IMR-90 (cell line): Measurements from ENCODE around the gene RALA. TPM values are rescaled to one million over a fixed set of nuclear protein-coding genes. Genes with fewer than 3 reads are reported as not detected.

ENCODE experiments used
- ATAC-seq: fragments of 200-7000 bp; cut with Tn5 transposase; 2 replicates; pipeline ENCODE4 v1.9.1; 2020; ENCODE audit warnings: low read depth, mild to moderate bottlenecking, moderate library complexity
- BruUV-seq: library from RNA; stranded (reverse); fragments of 400-500 nt; replicated peaks from 2 replicates; lab custom pipeline; 2021; lab: Mats Ljungman, UMichigan
- CTCF ChIA-PET: fragments of 300-600 bp; formaldehyde crosslinking; extraction: SDS; loops from one replicate; lab custom pipeline; 2021; ENCODE audit warnings: antibody characterized with exemption; lab: Yijun Ruan, JAX
- POLR2A ChIA-PET: fragments of 300-600 bp; sonication (Branson Sonifier 250); formaldehyde crosslinking; loops from one replicate; lab custom pipeline; 2022; ENCODE audit warnings: antibody characterized with exemption; ENCODE audit not compliant: unreplicated experiment; lab: Charles Lee
- DNase-seq: peaks from one replicate; pipeline ENCODE4 v3.0.0; 2013
- H2AFZ ChIP-seq: replicated peaks from 2 replicates; pipeline ENCODE3; 2013; ENCODE audit warnings: low read length, mild to moderate bottlenecking; ENCODE audit not compliant: poor library complexity
- H2AK5ac ChIP-seq: 2 replicates; pipeline ENCODE4 v1.6.1; 2013; ENCODE audit warnings: low read depth, low read length, inconsistent platforms
- H2AK9ac ChIP-seq: replicated peaks from 2 replicates; pipeline ENCODE3; 2013; ENCODE audit warnings: mild to moderate bottlenecking, low read depth, low read length, moderate library complexity; ENCODE audit not compliant: poor library complexity
- H2BK120ac ChIP-seq: 2 replicates; pipeline ENCODE4 v1.6.1; 2013; ENCODE audit warnings: low read depth, low read length, inconsistent platforms
- H2BK15ac ChIP-seq: 3 replicates; pipeline ENCODE4 v1.6.1; 2013; ENCODE audit warnings: low read depth, low read length, inconsistent platforms
- H2BK20ac ChIP-seq: 2 replicates; pipeline ENCODE4 v1.6.1; 2013; ENCODE audit warnings: low read depth, mild to moderate bottlenecking, inconsistent platforms, low read length, moderate library complexity
- H2BK5ac ChIP-seq: 2 replicates; pipeline ENCODE4 v1.6.1; 2013; ENCODE audit warnings: mild to moderate bottlenecking, low read depth, low read length, inconsistent platforms; ENCODE audit not compliant: poor library complexity, severe bottlenecking
- H3K14ac ChIP-seq: replicated peaks from 2 replicates; pipeline ENCODE4 v1.6.1; 2013; ENCODE audit warnings: low read depth, low read length, inconsistent platforms
- H3K18ac ChIP-seq: 2 replicates; pipeline ENCODE4 v1.6.1; 2013; ENCODE audit warnings: low read depth, low read length, control low read depth
- H3K23ac ChIP-seq: 2 replicates; pipeline ENCODE4 v1.6.1; 2013; ENCODE audit warnings: low read depth, low read length, inconsistent platforms
- H3K27ac ChIP-seq: 2 replicates; pipeline ENCODE4 v1.5.1; 2013; ENCODE audit warnings: mild to moderate bottlenecking, control low read depth, low read length; ENCODE audit not compliant: insufficient read depth
- H3K27me3 ChIP-seq: 2 replicates; pipeline ENCODE4 v1.6.1; 2013; ENCODE audit warnings: low read length; ENCODE audit not compliant: control insufficient read depth, insufficient read depth
- H3K36me3 ChIP-seq: 2 replicates; pipeline ENCODE4 v1.6.1; 2013; ENCODE audit warnings: low read length, mixed read lengths; ENCODE audit not compliant: control insufficient read depth, insufficient read depth
- H3K4ac ChIP-seq: 2 replicates; pipeline ENCODE4 v1.6.1; 2013; ENCODE audit warnings: low read depth, low read length, inconsistent platforms
- H3K4me1 ChIP-seq: 2 replicates; pipeline ENCODE4 v1.6.1; 2013; ENCODE audit warnings: low read length, mixed read lengths; ENCODE audit not compliant: control insufficient read depth, insufficient read depth
- H3K4me2 ChIP-seq: 2 replicates; pipeline ENCODE4 v1.6.1; 2013; ENCODE audit warnings: low read depth, mild to moderate bottlenecking, control low read depth, low read length, moderate library complexity
- H3K4me3 ChIP-seq: 2 replicates; pipeline ENCODE4 v1.5.1; 2013; ENCODE audit warnings: low read depth, mild to moderate bottlenecking, control low read depth, low read length, moderate library complexity; ENCODE audit not compliant: insufficient read depth
- H3K56ac ChIP-seq: 2 replicates; pipeline ENCODE4 v1.6.1; 2013; ENCODE audit warnings: low read length, inconsistent platforms; ENCODE audit not compliant: insufficient read depth; ENCODE audit errors: extremely low read depth
- H3K79me1 ChIP-seq, 2 experiments: 2 replicates each; pipeline ENCODE4 v1.6.1; 2013; ENCODE audit warnings: low read length in 2 of 2, inconsistent platforms in 1 of 2, low read depth in 1 of 2
- H3K9ac ChIP-seq: 2 replicates; pipeline ENCODE4 v1.6.1; 2013; ENCODE audit warnings: low read depth, low read length, control low read depth
- H3K9me1 ChIP-seq: 2 replicates; pipeline ENCODE4 v1.6.1; 2013; ENCODE audit warnings: low read length, inconsistent platforms; ENCODE audit not compliant: insufficient read depth
- H3K9me3 ChIP-seq: 2 replicates; pipeline ENCODE4 v1.6.1; 2013; ENCODE audit warnings: low read length; ENCODE audit not compliant: control insufficient read depth, insufficient read depth
- H4K20me1 ChIP-seq: 2 replicates; pipeline ENCODE4 v1.6.1; 2013; ENCODE audit warnings: low read length, inconsistent platforms; ENCODE audit not compliant: insufficient read depth
- H4K5ac ChIP-seq: 2 replicates; pipeline ENCODE4 v1.6.1; 2013; ENCODE audit warnings: mild to moderate bottlenecking, low read depth, low read length, control low read depth
- H4K8ac ChIP-seq, 2 experiments: 2 replicates each; pipeline ENCODE4 v1.6.1; 2013; ENCODE audit warnings: low read depth in 2 of 2, low read length in 2 of 2, control low read depth in 1 of 2, inconsistent platforms in 1 of 2
- H4K91ac ChIP-seq: 2 replicates; pipeline ENCODE4 v1.6.1; 2013; ENCODE audit warnings: low read depth, low read length, inconsistent platforms; ENCODE audit not compliant: insufficient read depth
- CHD1 ChIP-seq: IDR thresholded peaks from 2 replicates; pipeline ENCODE4 v1.6.1; 2012; ENCODE audit warnings: low read depth, low read length, improper control_type of control experiment
- FOS ChIP-seq: fragments of 150-350 bp; IDR thresholded peaks from 2 replicates; pipeline ENCODE4 v1.6.1; 2016; ENCODE audit warnings: low read depth, low read length
- MAZ ChIP-seq: IDR thresholded peaks from 2 replicates; pipeline ENCODE4 v1.6.1; 2012; ENCODE audit warnings: low read depth, mild to moderate bottlenecking, low read length, improper control_type of control experiment, moderate library complexity, borderline replicate concordance
- MXI1 ChIP-seq: IDR thresholded peaks from 2 replicates; pipeline ENCODE4 v1.6.1; 2012; ENCODE audit warnings: low read depth, mild to moderate bottlenecking, low read length, moderate library complexity, borderline replicate concordance
- RFX5 ChIP-seq: IDR thresholded peaks from 2 replicates; pipeline ENCODE4 v1.8.0; 2012; ENCODE audit warnings: low read depth, mild to moderate bottlenecking, low read length, moderate library complexity
- SMC3 ChIP-seq: fragments of 150-350 bp; IDR thresholded peaks from 2 replicates; pipeline ENCODE4 v1.6.1; 2016; ENCODE audit warnings: low read depth, mild to moderate bottlenecking, antibody characterized with exemption, low read length, moderate library complexity
- WGBS, 2 experiments: methylation state at CpG; one replicate each; pipeline versions ENCODE4 v1.1.5 to v1.1.7; 2013; ENCODE audit warnings: missing lambda C conversion rate in 2 of 2; ENCODE audit not compliant: insufficient read length in 1 of 2; ENCODE audit errors: extremely low coverage in 2 of 2; 5-methylcytosine and 5-hydroxymethylcytosine counted together
- dilution Hi-C: fragments of 300-500 bp; cut with HindIII; formaldehyde crosslinking; loops from one replicate; pipeline ENCODE4 v1.14.3; 2018; ENCODE audit warnings: low sequenced_read_pairs; ENCODE audit not compliant: unreplicated experiment
- in situ Hi-C: fragments of 300-500 bp; cut with MboI; formaldehyde crosslinking; loops from 3 replicates; pipeline ENCODE4 v1.14.3; 2019; ENCODE audit warnings: low sequenced_read_pairs, inconsistent platforms, mixed read lengths
- intact Hi-C: fragments of 100-400 bp; cut with micrococcal nuclease; formaldehyde crosslinking; loops from 2 replicates; pipeline ENCODE4 v1.10.0; 2022
- polyA plus RNA-seq, 3 experiments: library from polyadenylated mRNA; depleted of rRNA; stranded (reverse); fragments of >200 nt; gene quantifications; 2 replicates each; pipeline ENCODE4 v1.2.3, GENCODE V29; 2012; ENCODE audit warnings: low replicate concordance in 1 of 3
- total RNA-seq: library from RNA; depleted of rRNA; stranded (reverse); fragments of >200 nt; gene quantifications from 2 replicates; pipeline ENCODE4 v1.2.3, GENCODE V29; 2012

The RALA gene
- total and polyA plus RNA-seq, 2 of the 4 experiments (the other 2 are of a cell fraction), result 7.7 to 20.5 TPM

GRCh38 chr7:39670934-39671333, 47.6 kb downstream of the RALA start:
- Histone ChIP-seq H2BK5ac (no peak overlapping the region), H4K5ac (no peak overlapping the region), H3K36me3 (no peaks in the 10 kb centered on the region; the same call in 1 of the 2 replicates), H3K23ac (no peak overlapping the region), H3K4me3 (no peak overlapping the region), H2BK15ac (no peak overlapping the region), H3K9ac (no peak overlapping the region), H3K79me1 (peaks cover 26 to 78% of the 10 kb centered on the region in 2 experiments), H3K18ac (no peak overlapping the region), H3K56ac (no peak overlapping the region), H3K4ac (no peak overlapping the region), H3K9me1 (peaks cover 6% of the 10 kb centered on the region; the same call in 1 of the 2 replicates), H3K27ac (no peak overlapping the region), H2BK20ac (no peak overlapping the region), H3K4me2 (no peak overlapping the region), H4K91ac (no peak overlapping the region), H3K9me3 (no peaks in the 10 kb centered on the region), H3K27me3 (no peaks in the 10 kb centered on the region), H2BK120ac (no peak overlapping the region), H3K4me1 (peaks cover 5% of the 10 kb centered on the region), H2AFZ (no peak overlapping the region), H4K8ac (no peak overlapping the region), H2AK9ac (no peak overlapping the region), H3K14ac (no peak overlapping the region), H2AK5ac (no peak overlapping the region), H4K20me1 (peaks cover 37% of the 10 kb centered on the region; the same call in 1 of the 2 replicates)
- POLR2A ChIA-PET, result no interaction called here
- no peak for ATAC-seq
- CTCF ChIA-PET, result interaction anchor here (1.8 kb wide), 1 partner anchor 90 kb away, joined by 8 read pairs; no protein-coding TSS in a partner anchor
- dilution Hi-C loops (no loop called here), in situ Hi-C loops (no loop called here), intact Hi-C loops (no loop called here)
- no peak for DNase-seq
- TF ChIP-seq CHD1 (no peak), MAZ (no peak), FOS (no peak), SMC3 (no peak), RFX5 (no peak), MXI1 (no peak)
- no TSS peak for BruUV-seq
- no CpG with 5 or more reads among the region's 1 CpG for WGBS, 2 experiments
